GM12891 (cell line): ENCODE measurements around the gene PTPN4.

Source experiments
- PAX5 ChIP-seq: IDR thresholded peaks from 2 replicates; pipeline ENCODE4 v1.6.1; 2011; ENCODE audit warnings: low read length, moderate library complexity, mild to moderate bottlenecking; ENCODE audit not compliant: insufficient read depth, severe bottlenecking
- POLR2A ChIP-seq: IDR thresholded peaks from 2 replicates; pipeline ENCODE4 v1.6.1; 2011; ENCODE audit warnings: low read depth, low read length, control low read depth
- POLR2AphosphoS5 ChIP-seq: IDR thresholded peaks from 2 replicates; pipeline ENCODE4 v1.6.1; 2011; ENCODE audit warnings: low read depth, low read length, control low read depth
- POU2F2 ChIP-seq: IDR thresholded peaks from 2 replicates; pipeline ENCODE4 v1.6.1; 2011; ENCODE audit warnings: low read depth, mild to moderate bottlenecking, control low read depth, low read length, moderate library complexity
- SPI1 ChIP-seq: IDR thresholded peaks from 2 replicates; pipeline ENCODE4 v1.6.1; 2011; ENCODE audit warnings: low read depth, low read length, control low read depth
- TAF1 ChIP-seq: IDR thresholded peaks from 2 replicates; pipeline ENCODE4 v1.6.1; 2011; ENCODE audit warnings: low read depth, low read length, control low read depth

DNA sequence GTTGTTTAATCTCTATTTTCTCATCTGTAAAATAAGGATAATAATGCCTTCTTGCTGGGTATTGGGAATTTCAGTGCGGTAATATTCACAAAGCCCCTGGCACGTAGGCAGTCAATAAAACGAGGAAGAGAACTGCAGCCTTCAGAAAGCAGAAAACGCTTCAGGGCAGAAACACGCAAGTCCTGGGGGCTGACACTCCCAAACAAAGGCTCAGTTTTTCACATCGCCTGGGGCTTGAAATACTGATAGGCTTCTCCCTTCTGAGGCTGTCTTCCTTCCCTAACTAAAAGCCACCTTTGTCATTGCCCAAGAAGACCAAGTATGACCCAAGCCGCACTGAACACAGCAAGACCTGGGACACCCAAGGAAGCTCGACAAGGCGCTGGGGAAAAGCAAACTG, 48.4 kb upstream of the PTPN4 start:
- TF ChIP-seq POLR2A (no peak), TAF1 (no peak), POU2F2 (no peak), POLR2AphosphoS5 (no peak), SPI1 (no peak), PAX5 (no peak)
